Spleen (tissue), 11 donors: ENCODE results near the gene AGPS. TPM values are rescaled to one million over a fixed set of nuclear protein-coding genes. Genes with fewer than 3 reads are reported as not detected.
"Not testable (repeated sequence)": the region's sequence is repeated elsewhere in the genome, so short reads cannot be mapped to it uniquely, and the experiment has no call there.

Experiments used
- DNase-seq: peaks from one replicate; pipeline ENCODE4 v3.0.0-alpha.2; 2020
- H3K27ac ChIP-seq, 8 donors: fragments of 200-600 bp; sonication (generic) in 7 of 8; 1 replicate in 4 of 8; 2 replicates in 4 of 8; pipeline versions ENCODE4 v1.5.0 to v1.8.0; 2016 to 2021; ENCODE audit warnings: inconsistent platforms in 4 of 8, mild to moderate bottlenecking in 4 of 8, moderate library complexity in 1 of 8
- H3K27me3 ChIP-seq, 7 donors: fragments of 200-600 bp; sonication (generic) in 6 of 7; replicated peaks in 1 of 7; 1 replicate in 4 of 7; 2 replicates in 3 of 7; pipeline versions ENCODE4 v1.5.0 to v1.8.0; 2016 to 2021; ENCODE audit warnings: inconsistent platforms in 3 of 7, mild to moderate bottlenecking in 1 of 7
- H3K36me3 ChIP-seq, 6 donors: fragments of 200-600 bp; sonication (generic) in 5 of 6; 1 replicate in 4 of 6; 2 replicates in 2 of 6; pipeline versions ENCODE4 v1.5.0 to v1.8.0; 2016 to 2021; ENCODE audit warnings: inconsistent platforms in 2 of 6
- H3K4me1 ChIP-seq, 6 donors: fragments of 200-600 bp; sonication (generic) in 5 of 6; 1 replicate in 3 of 6; 2 replicates in 3 of 6; pipeline versions ENCODE4 v1.5.0 to v1.8.0; 2016 to 2021; ENCODE audit warnings: inconsistent platforms in 3 of 6
- H3K4me3 ChIP-seq, 8 donors: fragments of 200-600 bp; sonication (generic) in 7 of 8; 1 replicate in 4 of 8; 2 replicates in 4 of 8; pipeline versions ENCODE4 v1.5.0 to v1.8.0; 2016 to 2021; ENCODE audit warnings: inconsistent platforms in 4 of 8, mild to moderate bottlenecking in 4 of 8, moderate library complexity in 2 of 8
- H3K9me3 ChIP-seq, 8 donors: fragments of 200-600 bp; sonication (generic) in 7 of 8; 1 replicate in 4 of 8; 2 replicates in 4 of 8; pipeline versions ENCODE4 v1.5.0 to v1.8.0; 2016 to 2021; ENCODE audit warnings: inconsistent platforms in 4 of 8
- POLR2A ChIP-seq, 3 donors: fragments of 450-650 bp; IDR thresholded peaks; one replicate each; pipeline ENCODE4 v1.5.1; 2017; ENCODE audit warnings: antibody characterized with exemption in 3 of 3, mild to moderate bottlenecking in 1 of 3
- POLR2AphosphoS5 ChIP-seq, 3 donors: sonication (generic); formaldehyde crosslinking; IDR thresholded peaks; one replicate each; pipeline ENCODE4 v1.5.1; 2017; ENCODE audit warnings: antibody characterized with exemption in 3 of 3
- WGBS, 5 donors: extraction: QIAGEN DNeasy Blood & Tissue Kit in 3 of 5; methylation state at CpG; one replicate each; pipeline versions ENCODE4 v1.1.5 to v1.1.7; 2013 to 2018; 5-methylcytosine and 5-hydroxymethylcytosine counted together
- intact Hi-C: fragments of 100-400 bp; cut with DNase I; formaldehyde crosslinking; loops from one replicate; pipeline ENCODE4 v1.15.0; 2023; ENCODE audit warnings: low total_unique reads
- polyA plus RNA-seq, 3 donors: library from polyadenylated mRNA; stranded (reverse); fragments of 200-250 nt; gene quantifications; one replicate each; pipeline ENCODE4 v1.2.1, GENCODE V29; 2013
- total RNA-seq, 7 donors: library from RNA; depleted of rRNA in 3 of 7; stranded (reverse); fragments of >200 nt in 3 of 7; fragmentation: NEBNext Ultra II Directional in 4 of 7; extraction: Animal tissue kit (Norgen Biotek cat#: 25700) in 4 of 7; gene quantifications; one replicate each; pipeline versions ENCODE4 v1.1.0 to v1.2.1, GENCODE V29; 2016 to 2021
- TF ChIP-seq, protein P1 (sequence below), 11 experiments: fragments of 200-600 bp in 7 of 11; fragments of 450-650 bp in 4 of 11; sonication (generic) in 4 of 11; IDR thresholded peaks in 8 of 11; conservative IDR thresholded peaks in 3 of 11; 1 replicate in 7 of 11; 2 replicates in 4 of 11; pipeline versions ENCODE4 v1.4.0 to v1.8.0; 2016 to 2021; ENCODE audit warnings: antibody characterized with exemption in 11 of 11, inconsistent platforms in 4 of 11, mild to moderate bottlenecking in 1 of 11
- donor health status: healthy with polysubstance abuse.
- donor health status: DM: no; HTN: no; CAD: no; lungs with moderate emphysema.
- donor health status: DM: no; HTN: no; CAD: no.
- donor health status: Bipolar disorder and iron deficiency.
- donor health status: healthy.
- donor health status: DM: no; HTN: no; CAD: no.
- donor health status: DM: yes; HTN: yes; CAD: no.

Gene AGPS
- total and polyA plus RNA-seq, 10 donors: 3.3 to 44.5 (median 28.2) TPM

DNA sequence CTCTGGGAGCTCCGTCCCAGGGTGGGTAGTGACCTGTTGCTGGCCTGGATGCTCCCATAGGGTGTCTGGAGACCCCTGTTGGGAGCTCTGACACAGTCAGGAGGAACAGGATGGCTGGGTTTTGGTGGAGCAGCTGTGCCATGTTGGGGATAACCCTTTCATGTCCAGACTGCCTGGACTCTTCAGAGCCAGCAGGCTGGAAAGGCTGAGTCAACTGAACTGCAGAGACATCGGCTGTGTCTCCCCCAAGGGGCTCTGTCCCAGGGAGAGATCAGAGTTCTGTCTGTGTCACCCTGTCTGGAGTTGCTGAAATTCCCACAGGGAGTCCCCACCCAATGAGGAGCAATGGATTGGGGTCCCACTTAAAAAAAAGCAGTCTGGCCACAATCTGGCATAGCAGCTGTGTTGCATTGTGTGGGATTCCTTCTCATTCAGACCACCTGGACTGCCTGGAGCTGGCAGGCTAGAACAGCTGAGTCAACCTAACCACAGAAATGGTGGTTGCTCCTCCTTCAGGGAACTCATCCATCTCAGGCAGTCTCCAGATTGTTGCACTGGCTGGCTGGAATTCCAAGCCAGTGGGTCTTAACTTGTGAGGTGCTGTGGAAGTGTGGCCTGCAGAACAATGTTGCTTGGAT is 37.2 kb downstream of the AGPS start:
- no peak overlapping the region for H3K4me3 ChIP-seq
- peaks cover 8 to 84% (median 75%) of the 10 kb centered on the region in 8 donors for H3K9me3 ChIP-seq
- intact Hi-C loops: no loop called here
- no peaks in the 10 kb centered on the region for H3K4me1 ChIP-seq
- TF ChIP-seq, protein P1, sequence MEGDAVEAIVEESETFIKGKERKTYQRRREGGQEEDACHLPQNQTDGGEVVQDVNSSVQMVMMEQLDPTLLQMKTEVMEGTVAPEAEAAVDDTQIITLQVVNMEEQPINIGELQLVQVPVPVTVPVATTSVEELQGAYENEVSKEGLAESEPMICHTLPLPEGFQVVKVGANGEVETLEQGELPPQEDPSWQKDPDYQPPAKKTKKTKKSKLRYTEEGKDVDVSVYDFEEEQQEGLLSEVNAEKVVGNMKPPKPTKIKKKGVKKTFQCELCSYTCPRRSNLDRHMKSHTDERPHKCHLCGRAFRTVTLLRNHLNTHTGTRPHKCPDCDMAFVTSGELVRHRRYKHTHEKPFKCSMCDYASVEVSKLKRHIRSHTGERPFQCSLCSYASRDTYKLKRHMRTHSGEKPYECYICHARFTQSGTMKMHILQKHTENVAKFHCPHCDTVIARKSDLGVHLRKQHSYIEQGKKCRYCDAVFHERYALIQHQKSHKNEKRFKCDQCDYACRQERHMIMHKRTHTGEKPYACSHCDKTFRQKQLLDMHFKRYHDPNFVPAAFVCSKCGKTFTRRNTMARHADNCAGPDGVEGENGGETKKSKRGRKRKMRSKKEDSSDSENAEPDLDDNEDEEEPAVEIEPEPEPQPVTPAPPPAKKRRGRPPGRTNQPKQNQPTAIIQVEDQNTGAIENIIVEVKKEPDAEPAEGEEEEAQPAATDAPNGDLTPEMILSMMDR (IDR thresholded peaks at IDR 0.05 in 8 of 11, conservative IDR thresholded peaks at IDR 0.05 in 3 of 11): no peak
- no peak for TF ChIP-seq POLR2A (IDR thresholded peaks at IDR 0.05)
- DNase-seq: no peak
- H3K36me3 ChIP-seq: peaks cover 0 to 66% (median 13%) of the 10 kb centered on the region in 6 donors
- no peak overlapping the region for H3K27ac ChIP-seq
- H3K27me3 ChIP-seq: no peaks in the 10 kb centered on the region
- WGBS, 5 donors: 94 to 100% (median 100%) methylated on average over 1 to 2 of the region's 2 CpGs

- Histone ChIP-seq H3K36me3 (peaks cover 0 to 66% (median 14%) of the 10 kb centered on the region in 6 donors), H3K4me3 (no peak overlapping the region), H3K4me1 (no peaks in the 10 kb centered on the region), H3K9me3 (peaks cover 8 to 84% (median 75%) of the 10 kb centered on the region in 8 donors), H3K27me3 (no peaks in the 10 kb centered on the region), H3K27ac (no peak overlapping the region)
- no peak for DNase-seq
- intact Hi-C loops: no loop called here
- TF ChIP-seq, protein P1 (IDR thresholded peaks at IDR 0.05 in 8 of 11, conservative IDR thresholded peaks at IDR 0.05 in 3 of 11): no peak
- TF ChIP-seq POLR2AphosphoS5 (IDR thresholded peaks at IDR 0.05) (no peak), POLR2A (IDR thresholded peaks at IDR 0.05) (no peak)
- WGBS, 5 donors: 73 to 83% (median 73%) methylated on average over 4 of the region's 4 CpGs
Observed at GRCh38 chr2:177430411-177430810, 37.8 kb downstream of the AGPS start.

- intact Hi-C loops, H3K27ac ChIP-seq, H3K4me3 ChIP-seq, H3K4me1 ChIP-seq, DNase-seq, H3K27me3 ChIP-seq: not testable (repeated sequence)
- peaks cover 0 to 72% (median 14%) of the 10 kb centered on the region in 6 donors for H3K36me3 ChIP-seq
- 96 to 98% (median 97%) methylated on average over 12 of the region's 12 CpGs for WGBS, 5 donors
- H3K9me3 ChIP-seq: peaks cover 8 to 82% (median 74%) of the 10 kb centered on the region in 8 donors
Observed at GRCh38 chr2:177431111-177431725, 38.6 kb downstream of the AGPS start.

DNA sequence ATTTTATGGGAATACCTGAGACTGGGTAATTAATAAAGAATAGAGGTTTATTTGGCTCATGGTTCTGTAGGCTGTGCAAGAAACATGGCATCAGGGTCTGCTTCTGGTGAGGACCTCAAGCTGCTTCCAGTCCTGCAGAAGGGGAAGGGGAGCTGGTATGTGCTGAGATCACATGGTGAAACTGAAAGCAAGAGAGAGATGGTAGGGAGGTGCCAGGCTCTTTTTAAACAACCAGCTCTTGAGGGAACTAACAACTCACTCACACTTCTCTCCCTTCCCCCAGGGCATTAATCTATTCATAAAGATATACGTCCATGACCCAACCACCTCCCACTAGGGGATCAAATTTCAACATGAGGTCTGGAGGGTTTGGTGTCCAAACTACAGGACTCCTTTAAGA is 40.1 kb downstream of the AGPS start:
- Histone ChIP-seq H3K27me3 (no peaks in the 10 kb centered on the region), H3K36me3 (peaks cover 0 to 86% (median 21%) of the 10 kb centered on the region in 6 donors), H3K27ac (no peak overlapping the region), H3K4me3 (no peak overlapping the region), H3K4me1 (no peaks in the 10 kb centered on the region), H3K9me3 (peaks cover 8 to 67% (median 60%) of the 10 kb centered on the region in 8 donors)
- 28 to 88% (median 76%) methylated on average over 1 of the region's 1 CpG for WGBS, 5 donors
- intact Hi-C loops: no loop called here
- DNase-seq: no peak
- TF ChIP-seq POLR2AphosphoS5 (IDR thresholded peaks at IDR 0.05): no peak
- TF ChIP-seq, protein P1 (IDR thresholded peaks at IDR 0.05 in 8 of 11, conservative IDR thresholded peaks at IDR 0.05 in 3 of 11): no peak
- no peak for TF ChIP-seq POLR2A (IDR thresholded peaks at IDR 0.05)
